Mesothelial cell of epicardium (in vitro differentiated cells): ENCODE measurements around the gene TLR6. TPM values are rescaled to one million over a fixed set of nuclear protein-coding genes. Genes with fewer than 3 reads are reported as not detected.

Experiments
- DNase-seq, 2 experiments: peaks; one replicate each; pipeline ENCODE4 v3.0.0; 2021; ENCODE audit warnings: low spot score in 2 of 2; ENCODE audit not compliant: unreplicated experiment in 2 of 2
- H3K27ac Mint-ChIP-seq: 2 replicates; pipeline ENCODE4 v1.8.0; 2021; ENCODE audit warnings: mixed read lengths
- H3K27me3 Mint-ChIP-seq: 2 replicates; pipeline ENCODE4 v1.8.0; 2021; ENCODE audit warnings: low read depth, mixed read lengths
- H3K36me3 Mint-ChIP-seq: 2 replicates; pipeline ENCODE4 v1.8.0; 2021; ENCODE audit warnings: mixed read lengths
- H3K4me1 Mint-ChIP-seq: 2 replicates; pipeline ENCODE4 v1.8.0; 2021; ENCODE audit warnings: mixed read lengths
- H3K4me3 Mint-ChIP-seq: 2 replicates; pipeline ENCODE4 v1.8.0; 2021; ENCODE audit warnings: mild to moderate bottlenecking, moderate library complexity, mixed read lengths
- H3K9me3 Mint-ChIP-seq: 2 replicates; pipeline ENCODE4 v1.8.0; 2021; ENCODE audit warnings: mixed read lengths
- total RNA-seq: library from RNA; stranded (reverse); gene quantifications from 3 replicates; pipeline ENCODE4 v1.2.1, GENCODE V29; 2021
- TF ChIP-seq, protein P1 (sequence below): fragments of 200-600 bp; sonication (generic); IDR thresholded peaks from one replicate; pipeline ENCODE4 v1.5.0; 2021; ENCODE audit warnings: antibody characterized with exemption; ENCODE audit not compliant: unreplicated experiment

The TLR6 gene
- total RNA-seq, 1 donor from 2014 or later: 0.98 TPM

DNA sequence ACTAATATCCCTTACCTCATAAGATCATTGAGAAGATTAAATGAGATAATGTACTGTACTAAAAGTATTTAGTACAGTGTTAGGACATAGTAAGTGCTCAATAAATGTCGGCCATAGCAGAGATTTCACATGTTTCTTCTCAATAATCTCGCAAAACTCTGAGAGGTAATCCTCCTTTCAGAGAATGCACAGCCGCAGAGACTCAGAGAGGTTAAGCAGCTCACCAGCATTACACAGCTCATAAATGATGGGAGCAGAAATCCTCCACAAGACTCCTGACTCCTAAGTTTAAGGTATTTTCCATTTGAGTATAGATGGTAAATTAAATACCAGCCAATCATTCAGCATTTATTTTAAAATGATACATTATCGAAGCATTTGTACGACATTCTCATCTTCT, 45.6 kb upstream of the TLR6 start:
- DNase-seq: no peak
- TF ChIP-seq, protein P1, sequence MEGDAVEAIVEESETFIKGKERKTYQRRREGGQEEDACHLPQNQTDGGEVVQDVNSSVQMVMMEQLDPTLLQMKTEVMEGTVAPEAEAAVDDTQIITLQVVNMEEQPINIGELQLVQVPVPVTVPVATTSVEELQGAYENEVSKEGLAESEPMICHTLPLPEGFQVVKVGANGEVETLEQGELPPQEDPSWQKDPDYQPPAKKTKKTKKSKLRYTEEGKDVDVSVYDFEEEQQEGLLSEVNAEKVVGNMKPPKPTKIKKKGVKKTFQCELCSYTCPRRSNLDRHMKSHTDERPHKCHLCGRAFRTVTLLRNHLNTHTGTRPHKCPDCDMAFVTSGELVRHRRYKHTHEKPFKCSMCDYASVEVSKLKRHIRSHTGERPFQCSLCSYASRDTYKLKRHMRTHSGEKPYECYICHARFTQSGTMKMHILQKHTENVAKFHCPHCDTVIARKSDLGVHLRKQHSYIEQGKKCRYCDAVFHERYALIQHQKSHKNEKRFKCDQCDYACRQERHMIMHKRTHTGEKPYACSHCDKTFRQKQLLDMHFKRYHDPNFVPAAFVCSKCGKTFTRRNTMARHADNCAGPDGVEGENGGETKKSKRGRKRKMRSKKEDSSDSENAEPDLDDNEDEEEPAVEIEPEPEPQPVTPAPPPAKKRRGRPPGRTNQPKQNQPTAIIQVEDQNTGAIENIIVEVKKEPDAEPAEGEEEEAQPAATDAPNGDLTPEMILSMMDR: no peak
- H3K36me3 Mint-ChIP-seq: peaks cover 21% of the 10 kb centered on the region
- H3K9me3 Mint-ChIP-seq: no peaks in the 10 kb centered on the region
- H3K27ac Mint-ChIP-seq: no peak overlapping the region
- H3K27me3 Mint-ChIP-seq: no peaks in the 10 kb centered on the region
- H3K4me3 Mint-ChIP-seq: no peak overlapping the region
- peaks cover 8% of the 10 kb centered on the region for H3K4me1 Mint-ChIP-seq

DNA sequence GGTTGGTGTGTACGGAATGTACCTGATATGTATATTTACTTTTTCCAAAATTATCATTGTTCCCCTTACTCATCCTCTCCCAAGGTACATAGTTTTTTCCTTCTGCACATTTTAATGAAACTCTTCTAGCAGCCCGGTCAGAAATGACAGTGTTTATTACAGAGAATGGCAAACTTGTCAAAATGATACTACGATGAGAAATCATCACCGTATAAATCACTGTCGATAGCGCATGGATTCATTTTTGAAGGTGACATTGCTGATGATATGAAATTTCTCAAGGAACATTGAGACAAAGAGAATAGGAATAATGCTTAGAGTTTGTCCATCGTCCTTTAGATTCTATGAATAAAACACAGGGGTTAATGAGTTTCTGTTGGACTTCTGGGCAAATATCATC, 41.6 kb upstream of the TLR6 start:
- DNase-seq: no peak
- Mint-ChIP-seq H3K4me1 (no peaks in the 10 kb centered on the region), H3K4me3 (no peak overlapping the region), H3K27me3 (no peaks in the 10 kb centered on the region), H3K27ac (no peak overlapping the region), H3K9me3 (no peaks in the 10 kb centered on the region), H3K36me3 (peaks cover 43% of the 10 kb centered on the region)
- TF ChIP-seq, protein P1: no peak

DNA sequence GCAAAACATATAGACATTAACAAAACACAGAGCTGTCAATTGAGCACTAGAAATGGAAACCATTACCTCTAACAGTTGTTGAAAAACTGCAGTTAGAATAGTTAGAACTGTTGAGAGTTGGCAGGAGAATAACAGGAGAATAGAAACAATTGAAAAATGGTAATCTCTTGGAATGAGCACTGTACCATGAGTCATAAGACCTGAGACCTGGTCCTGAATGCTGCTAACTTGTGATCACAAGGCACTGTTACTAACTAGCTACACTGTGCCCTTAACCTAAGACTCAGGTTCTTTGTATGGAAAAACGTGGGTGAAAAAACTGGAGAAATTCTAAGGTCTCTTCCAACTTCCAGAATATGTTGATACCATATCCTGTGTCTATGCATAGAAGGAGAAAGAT, 40.3 kb upstream of the TLR6 start:
- DNase-seq: no peak
- Mint-ChIP-seq H3K4me1 (no peaks in the 10 kb centered on the region), H3K27ac (no peak overlapping the region), H3K4me3 (no peak overlapping the region), H3K36me3 (peaks cover 52% of the 10 kb centered on the region), H3K27me3 (no peaks in the 10 kb centered on the region), H3K9me3 (no peaks in the 10 kb centered on the region)
- TF ChIP-seq, protein P1: no peak

DNA sequence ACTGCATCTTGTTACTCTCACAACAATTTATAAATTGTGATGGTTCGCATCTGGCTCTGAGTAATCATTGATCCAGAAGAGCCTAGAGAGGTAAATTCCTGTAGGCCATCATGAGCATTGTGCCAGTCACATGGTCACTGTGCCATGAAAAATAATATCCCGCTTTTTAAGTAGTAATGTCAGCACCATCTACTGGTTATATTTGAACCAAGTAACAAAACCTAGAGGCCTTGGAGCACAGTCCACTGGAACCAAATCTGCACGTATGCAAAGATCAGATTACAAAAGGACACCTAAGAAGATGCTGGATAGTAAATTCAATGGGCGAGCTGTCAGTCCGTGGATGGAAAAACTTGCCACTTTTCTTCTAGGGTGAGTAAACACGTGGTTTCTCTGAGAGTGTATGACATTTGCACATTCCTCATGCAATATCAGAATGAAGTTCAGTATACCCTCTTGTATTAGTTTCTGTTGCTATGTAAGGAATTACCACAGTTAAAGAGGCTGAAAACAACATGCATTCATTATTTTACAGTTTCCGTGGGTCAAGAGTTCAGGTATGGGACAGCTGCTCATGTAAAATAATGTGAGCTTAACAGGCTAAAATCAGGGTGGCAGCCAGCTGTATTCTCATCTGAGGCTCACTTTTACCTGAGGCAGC, 37.8 kb upstream of the TLR6 start:
- Mint-ChIP-seq H3K9me3 (peaks cover 3% of the 10 kb centered on the region), H3K27ac (no peak overlapping the region), H3K4me1 (peaks cover 9% of the 10 kb centered on the region), H3K36me3 (peaks cover 61% of the 10 kb centered on the region), H3K27me3 (peaks cover 8% of the 10 kb centered on the region), H3K4me3 (no peak overlapping the region)
- TF ChIP-seq, protein P1: no peak
- DNase-seq: no peak

DNA sequence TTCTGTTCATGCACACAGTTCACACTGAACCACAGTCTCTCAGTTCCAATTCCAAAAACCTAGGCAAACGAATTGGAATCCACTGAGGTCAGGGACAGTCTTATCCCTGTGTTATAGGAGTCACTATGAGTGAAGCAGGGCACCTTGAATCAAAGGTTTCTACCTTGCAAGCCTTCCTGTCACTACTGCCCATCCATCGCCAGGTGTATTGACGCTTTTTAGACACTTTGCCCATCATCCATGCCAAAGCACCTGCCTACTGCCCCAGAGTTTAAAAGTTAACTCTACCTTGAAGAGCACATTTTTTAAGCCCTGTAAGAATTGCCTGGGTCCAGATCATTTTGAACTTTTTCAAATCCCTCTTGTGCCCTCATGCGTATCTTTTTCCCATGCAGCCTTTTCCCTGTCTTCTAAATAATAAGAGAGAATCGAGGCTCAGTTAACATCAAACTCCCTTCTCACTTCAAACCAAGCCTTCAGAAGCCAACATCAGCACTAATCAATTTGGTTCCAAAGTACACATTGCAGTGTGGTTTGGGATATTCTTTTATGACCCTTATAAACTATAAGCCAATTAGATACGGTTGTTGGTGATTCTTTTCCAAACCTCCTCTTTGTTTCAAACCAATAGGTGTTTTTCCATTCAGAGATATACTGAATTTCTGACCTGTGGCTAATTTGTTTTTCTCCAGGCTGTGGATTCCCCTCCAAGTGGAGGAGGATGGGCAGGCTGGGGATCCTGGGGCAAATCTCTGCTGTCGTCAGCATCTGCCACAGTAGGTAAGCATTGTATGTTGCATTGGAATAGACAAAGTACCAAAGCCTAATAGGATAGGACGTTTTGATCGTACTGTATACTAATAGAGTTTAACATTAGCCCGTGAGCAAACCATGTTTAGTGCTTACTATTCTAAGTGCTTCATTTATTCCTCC, 34.7 kb upstream of the TLR6 start:
- Mint-ChIP-seq H3K27me3 (peaks cover 8% of the 10 kb centered on the region), H3K27ac (no peak overlapping the region), H3K4me3 (no peak overlapping the region), H3K9me3 (peaks cover 3% of the 10 kb centered on the region), H3K36me3 (peaks cover 49% of the 10 kb centered on the region), H3K4me1 (peaks cover 16% of the 10 kb centered on the region)
- TF ChIP-seq, protein P1: no peak
- no peak for DNase-seq
